Liver (tissue), 9 donors: ENCODE measurements around the gene NEK7. TPM values are rescaled to one million over a fixed set of nuclear protein-coding genes. Genes with fewer than 3 reads are reported as not detected.
"Not testable (repeated sequence)": the region's sequence is repeated elsewhere in the genome, so short reads cannot be mapped to it uniquely, and the experiment has no call there.

Experiments used
- DNase-seq: peaks from one replicate; pipeline ENCODE4 v3.0.0-alpha.2; 2017; ENCODE audit warnings: low spot score
- H3K27ac ChIP-seq, 2 donors: one replicate each; pipeline ENCODE4 v1.7.0; 2013; ENCODE audit warnings: inconsistent platforms in 2 of 2, low read length in 2 of 2, control low read depth in 1 of 2, low read depth in 1 of 2, mild to moderate bottlenecking in 1 of 2
- H3K27me3 ChIP-seq, 4 donors: one replicate each; pipeline versions ENCODE4 v1.6.1 to v1.7.0; 2013; ENCODE audit warnings: low read length in 3 of 4, inconsistent platforms in 1 of 4, mild to moderate bottlenecking in 1 of 4, moderate library complexity in 1 of 4; ENCODE audit not compliant: control insufficient read depth in 4 of 4, insufficient read depth in 4 of 4
- H3K36me3 ChIP-seq, 4 donors: one replicate each; pipeline versions ENCODE4 v1.6.1 to v1.7.0; 2013; ENCODE audit warnings: low read length in 3 of 4, mild to moderate bottlenecking in 3 of 4, low read depth in 1 of 4, moderate library complexity in 1 of 4; ENCODE audit not compliant: control insufficient read depth in 4 of 4, insufficient read depth in 3 of 4
- H3K4me1 ChIP-seq, 4 donors: one replicate each; pipeline versions ENCODE4 v1.6.1 to v1.7.0; 2013; ENCODE audit warnings: low read length in 3 of 4, mild to moderate bottlenecking in 3 of 4, moderate library complexity in 1 of 4; ENCODE audit not compliant: control insufficient read depth in 4 of 4, insufficient read depth in 4 of 4
- H3K4me3 ChIP-seq, 3 donors: one replicate each; pipeline versions ENCODE4 v1.6.1 to v1.7.0; 2013; ENCODE audit warnings: low read length in 3 of 3, control low read depth in 1 of 3, low read depth in 1 of 3, mild to moderate bottlenecking in 1 of 3
- H3K9ac ChIP-seq, 2 donors: one replicate each; pipeline ENCODE4 v1.7.0; 2013; ENCODE audit warnings: low read length in 2 of 2, mild to moderate bottlenecking in 2 of 2, moderate library complexity in 2 of 2, control low read depth in 1 of 2, low read depth in 1 of 2
- H3K9me3 ChIP-seq, 4 donors: one replicate each; pipeline versions ENCODE4 v1.6.1 to v1.7.0; 2013; ENCODE audit warnings: low read length in 3 of 4; ENCODE audit not compliant: control insufficient read depth in 4 of 4
- ATF3 ChIP-seq: IDR thresholded peaks from 2 replicates; pipeline ENCODE4 v1.6.1; 2016; ENCODE audit warnings: antibody characterized with exemption
- CTCF ChIP-seq: fragments of 150-350 bp; IDR thresholded peaks from 2 replicates; pipeline ENCODE4 v1.5.1; 2017; ENCODE audit warnings: improper control_type of control experiment, low read depth, low read length; ENCODE audit not compliant: missing input control
- EGR1 ChIP-seq, 2 donors: IDR thresholded peaks; 2 replicates each; pipeline ENCODE4 v1.6.1; 2016 to 2018; ENCODE audit warnings: antibody characterized with exemption in 2 of 2, low read depth in 2 of 2
- FOXA1 ChIP-seq: IDR thresholded peaks from 2 replicates; pipeline ENCODE4 v1.6.1; 2016; ENCODE audit warnings: antibody characterized with exemption
- GABPA ChIP-seq, 2 donors: IDR thresholded peaks in 1 of 2; conservative IDR thresholded peaks in 1 of 2; 2 replicates each; pipeline ENCODE4 v1.6.1; 2016; ENCODE audit warnings: antibody characterized with exemption in 2 of 2, mild to moderate bottlenecking in 1 of 2, moderate library complexity in 1 of 2
- HNF4A ChIP-seq, 2 donors: conservative IDR thresholded peaks; 2 replicates each; pipeline ENCODE4 v1.6.1; 2016; ENCODE audit warnings: antibody characterized with exemption in 2 of 2, mild to moderate bottlenecking in 2 of 2
- HNF4G ChIP-seq: IDR thresholded peaks from 2 replicates; pipeline ENCODE4 v1.6.1; 2016; ENCODE audit warnings: antibody characterized with exemption
- JUND ChIP-seq, 2 donors: IDR thresholded peaks; 2 replicates each; pipeline ENCODE4 v1.6.1; 2016; ENCODE audit warnings: antibody characterized with exemption in 2 of 2
- MAX ChIP-seq: IDR thresholded peaks from 2 replicates; pipeline ENCODE4 v1.6.1; 2016; ENCODE audit warnings: antibody characterized with exemption
- NR2F2 ChIP-seq: IDR thresholded peaks from 2 replicates; pipeline ENCODE4 v1.6.1; 2016; ENCODE audit warnings: antibody characterized with exemption
- RAD21 ChIP-seq, 2 donors: IDR thresholded peaks; 2 replicates each; pipeline ENCODE4 v1.6.1; 2016; ENCODE audit warnings: antibody characterized with exemption in 2 of 2, mild to moderate bottlenecking in 2 of 2
- REST ChIP-seq: IDR thresholded peaks from 2 replicates; pipeline ENCODE4 v1.6.1; 2016; ENCODE audit warnings: antibody characterized with exemption, mild to moderate bottlenecking
- RXRA ChIP-seq, 2 donors: IDR thresholded peaks; 2 replicates each; pipeline ENCODE4 v1.6.1; 2017 to 2018; ENCODE audit warnings: antibody characterized with exemption in 2 of 2, mild to moderate bottlenecking in 1 of 2
- TAF1 ChIP-seq: conservative IDR thresholded peaks from 2 replicates; pipeline ENCODE4 v1.6.1; 2016; ENCODE audit warnings: antibody characterized with exemption, mild to moderate bottlenecking
- YY1 ChIP-seq: IDR thresholded peaks from 2 replicates; pipeline ENCODE4 v1.6.1; 2016; ENCODE audit warnings: antibody characterized with exemption, mild to moderate bottlenecking
- ZBTB33 ChIP-seq: IDR thresholded peaks from 2 replicates; pipeline ENCODE4 v1.6.1; 2016; ENCODE audit warnings: antibody characterized with exemption
- WGBS: extraction: QIAGEN DNeasy Blood & Tissue Kit; methylation state at CpG from one replicate; pipeline ENCODE4 v1.1.7; 2013; 5-methylcytosine and 5-hydroxymethylcytosine counted together
- polyA plus RNA-seq, 2 donors: library from polyadenylated mRNA; stranded (reverse) in 1 of 2; unstranded in 1 of 2; fragments of 200-250 nt in 1 of 2; fragments of >200 nt in 1 of 2; fragmentation: Nextera tagmentation in 1 of 2; extraction: Ambion mirVana in 1 of 2; gene quantifications; one replicate each; pipeline versions ENCODE4 v1.2.1 to v1.2.3, GENCODE V29; 2013 to 2015
- total RNA-seq, 2 donors: library from RNA; depleted of rRNA; stranded (reverse); fragments of >200 nt; gene quantifications; one replicate each; pipeline ENCODE4 v1.2.3, GENCODE V29; 2014
- donor health status: healthy.
- donor health status: healthy.
- donor health status: healthy.
- donor health status: healthy.
- donor health status: healthy.

Gene NEK7
- total and polyA plus RNA-seq, 4 donors, result 9.2 to 34.4 (median 20.2) TPM

- 98% methylated on average over 1 of the region's 1 CpG for WGBS
- no peak for DNase-seq
- peaks cover 0 to 7% (median 1%) of the 10 kb centered on the region in 4 donors for H3K36me3 ChIP-seq
- TF ChIP-seq ATF3 (no peak), NR2F2 (no peak), FOXA1 (no peak), JUND (IDR thresholded peaks at IDR 0.05) (no peak)
- H3K27me3 ChIP-seq, result no peaks in the 10 kb centered on the region
- no peak overlapping the region for H3K4me3 ChIP-seq
- no peaks in the 10 kb centered on the region for H3K9me3 ChIP-seq
- H3K9ac ChIP-seq, result no peak overlapping the region
- H3K27ac ChIP-seq, result no peak overlapping the region
- no peaks in the 10 kb centered on the region for H3K4me1 ChIP-seq
Measured at GRCh38 chr1:198300451-198300850, 143.7 kb downstream of the NEK7 start.

- peaks cover 0 to 7% (median 0%) of the 10 kb centered on the region in 4 donors for H3K36me3 ChIP-seq
- TF ChIP-seq JUND (IDR thresholded peaks at IDR 0.05) (no peak), HNF4A (conservative IDR thresholded peaks at IDR 0.05) (no peak), REST (no peak), TAF1 (no peak), GABPA (IDR thresholded peaks at IDR 0.05 in 1 of 2, conservative IDR thresholded peaks at IDR 0.05 in 1 of 2) (no peak), MAX (no peak), FOXA1 (no peak), EGR1 (IDR thresholded peaks at IDR 0.05; ENCODE audit: low read depth in 2 of 2) (no peak), ZBTB33 (no peak), HNF4G (no peak), YY1 (no peak), ATF3 (no peak), CTCF (no peak), RAD21 (IDR thresholded peaks at IDR 0.05) (no peak), RXRA (IDR thresholded peaks at IDR 0.05) (no peak)
- H3K4me3 ChIP-seq, result no peak overlapping the region
- 96% methylated on average over 3 of the region's 3 CpGs for WGBS
- H3K9ac ChIP-seq, result no peak overlapping the region
- H3K27me3 ChIP-seq, result no peaks in the 10 kb centered on the region
- no peaks in the 10 kb centered on the region for H3K4me1 ChIP-seq
- H3K9me3 ChIP-seq, result no peaks in the 10 kb centered on the region
- H3K27ac ChIP-seq, result no peak overlapping the region
- no peak for DNase-seq
Measured at GRCh38 chr1:198304431-198304830, 147.6 kb downstream of the NEK7 start.

GRCh38 chr1:198314817-198315216, 158.0 kb downstream of the NEK7 start:
- H3K36me3 ChIP-seq, DNase-seq, H3K9ac ChIP-seq, H3K4me1 ChIP-seq, H3K27me3 ChIP-seq, H3K4me3 ChIP-seq, H3K27ac ChIP-seq, H3K9me3 ChIP-seq: not testable (repeated sequence)
- 94% methylated on average over 15 of the region's 15 CpGs for WGBS

- H3K27me3 ChIP-seq, H3K27ac ChIP-seq, H3K9ac ChIP-seq, H3K4me3 ChIP-seq, H3K4me1 ChIP-seq, DNase-seq, H3K9me3 ChIP-seq, H3K36me3 ChIP-seq: not testable (repeated sequence)
- WGBS, result 99% methylated on average over 7 of the region's 8 CpGs
Measured at GRCh38 chr1:198315331-198315730, 158.5 kb downstream of the NEK7 start.
